Measurements from ENCODE around the gene SLC38A3.

- TF ChIP-seq CTCF (IDR thresholded peaks at IDR 0.05) (no peak), ZFX (IDR thresholded peaks at IDR 0.05; ENCODE audit: borderline replicate concordance) (no peak)
Measured at GRCh38 chr3:50182533-50183099, 22.5 kb upstream of the SLC38A3 start.
